Pancreas (tissue), 10 donors: Measurements from ENCODE around the gene NTSR1. TPM values are rescaled to one million over a fixed set of nuclear protein-coding genes. Genes with fewer than 3 reads are reported as not detected.

ENCODE experiments used
- ATAC-seq, 4 donors: fragments of 200-7000 bp; cut with Tn5 transposase; one replicate each; pipeline versions ENCODE4 v1.8.0 to v1.9.1; 2020; ENCODE audit warnings: mild to moderate bottlenecking in 4 of 4, moderate library complexity in 4 of 4
- DNase-seq, 6 donors: peaks; one replicate each; pipeline ENCODE4 v3.0.0-alpha.2; 2020
- FAIRE-seq: peaks from 2 replicates; lab custom pipeline; 2012; peaks lifted over from hg19 to GRCh38; lab: Jason Lieb, UNC
- H3K27ac ChIP-seq, 4 donors: fragments of 200-600 bp; sonication (generic); 1 replicate in 3 of 4; 2 replicates in 1 of 4; pipeline versions ENCODE4 v1.5.0 to v1.8.0; 2020
- H3K27me3 ChIP-seq, 4 donors: fragments of 200-600 bp; one replicate each; pipeline ENCODE4 v1.8.0; 2021
- H3K36me3 ChIP-seq, 3 donors: fragments of 200-600 bp; sonication (generic) in 1 of 3; one replicate each; pipeline versions ENCODE4 v1.5.0 to v1.8.0; 2020 to 2021
- H3K4me1 ChIP-seq, 3 donors: fragments of 200-600 bp; one replicate each; pipeline ENCODE4 v1.8.0; 2021
- H3K4me3 ChIP-seq, 4 donors: fragments of 200-600 bp; sonication (generic) in 2 of 4; one replicate each; pipeline versions ENCODE4 v1.5.0 to v1.8.0; 2020 to 2021
- H3K9me3 ChIP-seq, 4 donors: fragments of 200-600 bp; one replicate each; pipeline ENCODE4 v1.8.0; 2021
- WGBS, 2 donors: extraction: QIAGEN DNeasy Blood & Tissue Kit; methylation state at CpG; one replicate each; pipeline ENCODE4 v1.1.7; 2013; 5-methylcytosine and 5-hydroxymethylcytosine counted together
- intact Hi-C, 3 donors: fragments of 100-400 bp; cut with DNase I; formaldehyde crosslinking; loops; one replicate each; pipeline versions ENCODE4 v1.11.1 to v1.14.2; 2022
- polyA plus RNA-seq, 2 donors: library from polyadenylated mRNA; stranded (reverse); fragments of 200-250 nt; gene quantifications; one replicate each; pipeline ENCODE4 v1.2.3, GENCODE V29; 2013
- total RNA-seq, 6 donors: library from RNA; stranded (reverse); fragmentation: NEBNext Ultra II Directional in 4 of 6; extraction: Animal tissue kit (Norgen Biotek cat#: 25700) in 4 of 6; gene quantifications; one replicate each; pipeline versions ENCODE4 v1.2.1 to v1.2.4, GENCODE V29; 2021 to 2023
- TF ChIP-seq, protein P1 (sequence below), 4 donors: fragments of 200-600 bp; sonication (generic) in 3 of 4; IDR thresholded peaks; one replicate each; pipeline versions ENCODE4 v1.5.0 to v1.8.0; 2021; ENCODE audit warnings: antibody characterized with exemption in 4 of 4
- donor health status: healthy with polysubstance abuse.
- donor health status: DM: no; HTN: no; CAD: no; lungs with moderate emphysema.
- donor health status: DM: no; HTN: no; CAD: no.
- donor health status: control.
- donor health status: control.
- donor health status: Bipolar disorder and iron deficiency.
- donor health status: DM: yes; HTN: yes; CAD: no.
- donor health status: DM: no; HTN: no; CAD: no.
- donor health status: DM: no; HTN: no; CAD: no.
- donor health status: DM: yes; HTN: yes; CAD: no.

The NTSR1 gene
- total and polyA plus RNA-seq, 8 donors, result 0.02 to 0.15 (median 0.09) TPM; not detected in 2

DNA sequence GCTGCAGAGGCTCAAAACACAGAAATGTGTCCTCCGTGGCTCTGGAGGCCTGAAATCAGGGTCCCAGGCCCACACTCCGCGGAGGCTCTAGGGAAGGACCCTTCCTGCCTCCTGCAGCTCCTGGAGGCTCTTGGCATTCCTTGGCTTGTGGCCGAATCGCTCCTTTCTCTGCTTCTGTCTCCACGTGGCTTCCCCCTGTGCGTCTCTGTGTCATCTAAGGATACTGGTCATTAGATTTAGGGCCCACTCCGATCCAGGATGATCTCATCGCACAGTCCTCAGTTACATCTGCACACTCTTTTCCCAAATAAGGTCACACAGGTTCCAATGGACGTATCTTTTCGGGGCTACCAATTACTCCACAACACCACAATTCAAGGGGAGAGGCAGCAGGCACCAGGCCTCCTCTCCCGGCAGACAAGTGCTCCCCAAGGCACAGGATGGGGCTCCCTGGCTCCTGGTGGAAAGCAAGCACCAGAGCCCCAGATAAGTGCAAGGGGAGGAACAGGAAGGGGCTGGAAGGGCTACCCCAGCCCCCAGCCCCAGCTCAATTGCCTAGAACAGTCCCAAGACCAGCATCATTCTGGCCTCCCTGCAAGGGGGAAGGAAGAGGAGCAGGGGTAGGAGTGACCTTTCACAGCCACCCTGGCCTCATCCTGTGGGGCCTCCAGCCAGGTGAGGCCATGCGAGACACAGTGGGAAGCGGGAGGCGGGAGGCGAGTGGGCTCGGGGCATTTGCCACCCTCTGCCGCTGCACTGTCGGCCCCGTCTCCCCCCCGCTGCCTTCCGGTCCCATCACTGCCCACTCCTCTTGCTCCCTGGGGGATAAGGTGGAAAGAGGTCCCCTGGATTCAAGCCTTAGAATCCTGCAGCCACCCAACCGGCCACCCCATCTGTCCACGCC, 16.3 kb downstream of the NTSR1 start:
- Histone ChIP-seq H3K4me3 (no peak overlapping the region), H3K27ac (no peak overlapping the region), H3K36me3 (no peaks in the 10 kb centered on the region), H3K4me1 (no peaks in the 10 kb centered on the region), H3K9me3 (no peaks in the 10 kb centered on the region), H3K27me3 (no peaks in the 10 kb centered on the region)
- ATAC-seq (no peak), FAIRE-seq (no peak), DNase-seq (peak in 3 of 6 donors; percentile 10 to 44 (median 34))
- WGBS, 2 donors, result 65 to 81% methylated on average over 21 to 24 of the region's 24 CpGs
- TF ChIP-seq, protein P1, sequence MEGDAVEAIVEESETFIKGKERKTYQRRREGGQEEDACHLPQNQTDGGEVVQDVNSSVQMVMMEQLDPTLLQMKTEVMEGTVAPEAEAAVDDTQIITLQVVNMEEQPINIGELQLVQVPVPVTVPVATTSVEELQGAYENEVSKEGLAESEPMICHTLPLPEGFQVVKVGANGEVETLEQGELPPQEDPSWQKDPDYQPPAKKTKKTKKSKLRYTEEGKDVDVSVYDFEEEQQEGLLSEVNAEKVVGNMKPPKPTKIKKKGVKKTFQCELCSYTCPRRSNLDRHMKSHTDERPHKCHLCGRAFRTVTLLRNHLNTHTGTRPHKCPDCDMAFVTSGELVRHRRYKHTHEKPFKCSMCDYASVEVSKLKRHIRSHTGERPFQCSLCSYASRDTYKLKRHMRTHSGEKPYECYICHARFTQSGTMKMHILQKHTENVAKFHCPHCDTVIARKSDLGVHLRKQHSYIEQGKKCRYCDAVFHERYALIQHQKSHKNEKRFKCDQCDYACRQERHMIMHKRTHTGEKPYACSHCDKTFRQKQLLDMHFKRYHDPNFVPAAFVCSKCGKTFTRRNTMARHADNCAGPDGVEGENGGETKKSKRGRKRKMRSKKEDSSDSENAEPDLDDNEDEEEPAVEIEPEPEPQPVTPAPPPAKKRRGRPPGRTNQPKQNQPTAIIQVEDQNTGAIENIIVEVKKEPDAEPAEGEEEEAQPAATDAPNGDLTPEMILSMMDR (IDR thresholded peaks at IDR 0.05), result no peak
- intact Hi-C loops, result no loop called here

DNA sequence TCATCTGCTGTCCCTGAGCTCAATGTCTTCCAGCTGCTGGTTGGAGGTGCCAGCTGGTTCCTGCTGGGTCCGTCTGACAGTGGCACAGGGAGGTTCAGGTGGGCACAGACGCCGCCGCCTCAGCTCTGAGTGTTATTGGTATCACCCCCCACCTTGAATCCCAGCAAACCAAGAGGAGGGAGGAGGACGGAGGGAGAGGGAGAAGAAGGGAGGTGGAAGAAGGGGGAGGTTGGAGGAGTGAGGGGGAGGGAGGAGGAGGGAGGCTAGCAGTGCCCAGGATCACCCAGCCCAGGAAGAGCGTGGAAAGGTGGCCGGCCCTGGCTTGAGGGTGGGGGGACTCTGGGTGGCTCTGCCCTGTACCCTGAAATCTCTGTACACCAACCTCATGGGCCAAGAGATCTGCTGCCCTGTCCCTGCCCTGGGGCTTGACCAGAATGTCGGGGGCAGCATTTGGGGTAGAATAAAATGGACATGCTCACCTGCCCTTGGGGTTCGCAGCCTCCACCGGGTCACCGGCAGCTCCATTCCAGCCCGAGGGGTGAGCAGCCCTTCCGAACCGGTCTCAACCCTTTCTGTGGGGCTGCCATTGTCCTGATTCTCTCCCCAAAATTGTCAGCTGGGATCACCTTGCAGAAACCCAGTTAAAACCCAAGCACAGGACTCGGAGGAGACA, 17.1 kb downstream of the NTSR1 start:
- ATAC-seq (no peak), FAIRE-seq (no peak), DNase-seq (peak in 2 of 6 donors; percentile 4 to 34)
- intact Hi-C loops, result no loop called here
- no peaks in the 10 kb centered on the region for H3K9me3 ChIP-seq
- TF ChIP-seq, protein P1 (IDR thresholded peaks at IDR 0.05), result no peak
- 71 to 79% methylated on average over 14 to 15 of the region's 15 CpGs for WGBS, 2 donors
- no peak overlapping the region for H3K27ac ChIP-seq
- H3K27me3 ChIP-seq, result no peaks in the 10 kb centered on the region
- H3K36me3 ChIP-seq, result no peaks in the 10 kb centered on the region
- no peaks in the 10 kb centered on the region for H3K4me1 ChIP-seq
- H3K4me3 ChIP-seq, result no peak overlapping the region

DNA sequence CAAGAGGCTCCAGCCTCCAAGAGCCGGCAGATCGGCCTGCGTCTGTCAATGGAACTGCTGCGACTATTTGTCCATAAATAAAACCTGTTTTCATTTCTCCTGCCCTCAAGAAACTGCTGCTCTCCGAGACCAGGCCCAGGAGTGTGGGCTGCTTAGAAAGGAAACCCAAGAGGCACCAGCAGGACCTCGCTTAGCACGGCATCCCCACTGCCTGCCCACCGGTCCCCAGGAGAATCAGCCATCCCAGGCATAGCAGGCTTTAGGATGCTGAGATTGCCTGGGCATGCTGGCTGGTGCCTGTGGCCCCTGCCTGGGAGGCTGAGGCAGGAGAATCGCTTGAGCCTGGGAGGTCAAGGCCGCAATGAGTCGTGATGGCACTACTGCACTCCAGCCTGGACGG, 17.6 kb downstream of the NTSR1 start:
- Histone ChIP-seq H3K4me3 (no peak overlapping the region), H3K36me3 (no peaks in the 10 kb centered on the region), H3K4me1 (no peaks in the 10 kb centered on the region), H3K9me3 (no peaks in the 10 kb centered on the region), H3K27me3 (peaks cover 0 to under 1% (median 0%) of the 10 kb centered on the region in 4 donors), H3K27ac (no peak overlapping the region)
- TF ChIP-seq, protein P1 (IDR thresholded peaks at IDR 0.05), result no peak
- intact Hi-C loops, result no loop called here
- no peak for ATAC-seq
- no peak for FAIRE-seq
- WGBS, 2 donors, result 57 to 59% methylated on average over 12 of the region's 12 CpGs
- DNase-seq, result peak in 2 of 6 donors; percentile 7 to 20

DNA sequence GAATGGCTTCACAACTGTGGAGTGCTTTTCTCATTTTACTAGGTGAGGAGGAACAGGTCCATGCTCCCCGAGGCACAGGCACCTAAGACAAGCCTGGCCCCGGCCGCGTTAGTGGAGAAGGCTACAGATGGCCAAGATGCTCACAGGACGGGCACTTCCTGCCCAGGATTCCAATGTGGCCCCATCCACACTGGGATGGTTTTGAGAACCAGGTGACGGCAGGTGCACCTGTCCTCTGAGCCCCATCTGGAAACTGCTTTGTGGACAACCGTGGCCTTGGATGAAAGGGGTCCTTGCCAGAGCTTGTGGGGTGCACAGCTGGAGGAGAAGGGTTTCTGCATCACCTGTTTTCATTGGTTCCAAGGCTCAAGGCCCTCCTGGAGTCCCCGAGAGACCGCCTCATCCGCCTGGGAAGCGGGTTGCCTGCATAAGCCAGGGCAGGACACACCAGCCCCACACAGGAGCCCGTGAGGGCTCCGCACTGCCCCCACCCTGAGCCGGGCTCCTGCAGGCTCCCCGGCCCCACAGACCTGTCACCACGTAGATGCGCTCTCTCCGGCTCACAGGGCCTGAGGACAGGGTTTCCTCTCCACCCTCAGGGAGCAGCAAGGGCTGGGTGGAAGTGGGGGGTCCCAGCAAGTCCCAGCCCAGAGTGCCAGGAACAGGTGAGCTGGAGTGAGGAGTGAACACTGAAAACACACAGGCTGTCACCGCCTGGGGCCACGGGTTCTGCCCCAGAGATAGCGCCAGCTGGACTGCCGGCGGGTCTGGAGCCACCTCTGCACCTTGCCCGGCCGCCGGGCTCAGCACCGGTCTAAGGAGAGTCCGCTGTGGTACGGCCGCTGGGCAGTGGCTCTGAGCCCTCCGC, 18.3 kb downstream of the NTSR1 start:
- WGBS, 2 donors, result 59 to 77% methylated on average over 28 to 31 of the region's 31 CpGs
- H3K36me3 ChIP-seq, result no peaks in the 10 kb centered on the region
- H3K27me3 ChIP-seq, result peaks cover 0 to 3% (median 0%) of the 10 kb centered on the region in 4 donors
- H3K27ac ChIP-seq, result no peak overlapping the region
- TF ChIP-seq, protein P1 (IDR thresholded peaks at IDR 0.05), result no peak
- DNase-seq (peak in 3 of 6 donors; percentile 16 to 55 (median 53)), ATAC-seq (no peak), FAIRE-seq (no peak)
- intact Hi-C loops, result no loop called here
- no peak overlapping the region for H3K4me3 ChIP-seq
- H3K9me3 ChIP-seq, result no peaks in the 10 kb centered on the region
- no peaks in the 10 kb centered on the region for H3K4me1 ChIP-seq
